ENCODE results near the gene NPTXR. TPM values are rescaled to one million over a fixed set of nuclear protein-coding genes. Genes with fewer than 3 reads are reported as not detected.

NPTXR gene
- total RNA-seq, 2 experiments from 2014 or later, result 0.08 TPM; not detected in 1

GRCh38 chr22:38886333-38886732 is 42.5 kb upstream of the NPTXR start:
- no peak overlapping the region for H3K4me3 ChIP-seq (ENCODE audit: low read depth, low read length, poor library complexity, severe bottlenecking)
- TF ChIP-seq EZH2phosphoT487 (IDR thresholded peaks at IDR 0.05; ENCODE audit: borderline replicate concordance, low read depth, low read length), result no peak
- TF ChIP-seq CTCF (conservative IDR thresholded peaks at IDR 0.05; ENCODE audit: low read length), result no peak
- intact Hi-C loops (cut with micrococcal nuclease; ENCODE audit: unreplicated experiment), result no loop called here
- H2AFZ ChIP-seq (ENCODE audit: low read length), result no peak overlapping the region
- no peaks in the 10 kb centered on the region for H3K4me1 ChIP-seq (ENCODE audit: insufficient read depth, low read length, poor library complexity, severe bottlenecking)
- DNase-seq (ENCODE audit: low spot score), result no peak
- ChIA-PET POLR2A (no interaction called here), CTCF (ENCODE audit: unreplicated experiment) (no interaction called here)
- 0 out of 2 replicates have a peak, but pooled peaks cover 4% of the 10 kb centered on the region for H3K9me3 ChIP-seq (ENCODE audit: low read length)
- H3K4me2 ChIP-seq (ENCODE audit: low read length), result no peak overlapping the region
- H3K9me2 ChIP-seq (ENCODE audit: insufficient read depth, low read length), result no peaks in the 10 kb centered on the region
- H3K79me2 ChIP-seq (ENCODE audit: insufficient read depth, low read depth, low read length), result no peaks in the 10 kb centered on the region
- H3K36me3 ChIP-seq (ENCODE audit: insufficient read depth, low read length), result no peaks in the 10 kb centered on the region
- H4K20me1 ChIP-seq (ENCODE audit: insufficient read depth, low read length), result no peaks in the 10 kb centered on the region
- no TSS peak for BruUV-seq (replicated peaks)
- no peak overlapping the region for H3K27ac ChIP-seq (ENCODE audit: low read depth, low read length, poor library complexity, severe bottlenecking)

- TF ChIP-seq CTCF (conservative IDR thresholded peaks at IDR 0.05; ENCODE audit: low read length) (no peak), EZH2phosphoT487 (IDR thresholded peaks at IDR 0.05; ENCODE audit: borderline replicate concordance, low read depth, low read length) (no peak)
These were observed 39.3 kb upstream of the NPTXR start for GRCh38 chr22:38882972-38883622.

More at GRCh38 chr22:38882972-38883622, 39.3 kb upstream of the NPTXR start:
- intact Hi-C loops (cut with micrococcal nuclease; ENCODE audit: unreplicated experiment), result no loop called here
- Histone ChIP-seq H3K4me2 (ENCODE audit: low read length) (no peak overlapping the region), H3K27ac (ENCODE audit: low read depth, low read length, poor library complexity, severe bottlenecking) (no peak overlapping the region), H3K4me3 (ENCODE audit: low read depth, low read length, poor library complexity, severe bottlenecking) (no peak overlapping the region), H3K79me2 (ENCODE audit: insufficient read depth, low read depth, low read length) (no peaks in the 10 kb centered on the region), H2AFZ (ENCODE audit: low read length) (no peak overlapping the region), H3K9me3 (ENCODE audit: low read length) (no peaks in the 10 kb centered on the region), H4K20me1 (ENCODE audit: insufficient read depth, low read length) (no peaks in the 10 kb centered on the region), H3K9me2 (ENCODE audit: insufficient read depth, low read length) (no peaks in the 10 kb centered on the region), H3K36me3 (ENCODE audit: insufficient read depth, low read length) (no peaks in the 10 kb centered on the region), H3K4me1 (ENCODE audit: insufficient read depth, low read length, poor library complexity, severe bottlenecking) (no peaks in the 10 kb centered on the region)
- BruUV-seq (replicated peaks), result no TSS peak
- CTCF ChIA-PET (ENCODE audit: unreplicated experiment), result no interaction called here
- DNase-seq (ENCODE audit: low spot score), result no peak
- POLR2A ChIA-PET, result interaction anchor here (0.6 kb wide), 1 partner anchor 17 kb away, joined by 3 read pairs; no protein-coding TSS in a partner anchor

Measured in OCI-LY7 (cell line).